Measurements from ENCODE around the gene CENPA. TPM values are rescaled to one million over a fixed set of nuclear protein-coding genes. Genes with fewer than 3 reads are reported as not detected.

The CENPA gene
- total and polyA plus RNA-seq, 2 of the 13 experiments (the other 11 are each of a cell fraction or from before 2014, with no cell fraction given): 28.5 to 38.5 TPM

DNA sequence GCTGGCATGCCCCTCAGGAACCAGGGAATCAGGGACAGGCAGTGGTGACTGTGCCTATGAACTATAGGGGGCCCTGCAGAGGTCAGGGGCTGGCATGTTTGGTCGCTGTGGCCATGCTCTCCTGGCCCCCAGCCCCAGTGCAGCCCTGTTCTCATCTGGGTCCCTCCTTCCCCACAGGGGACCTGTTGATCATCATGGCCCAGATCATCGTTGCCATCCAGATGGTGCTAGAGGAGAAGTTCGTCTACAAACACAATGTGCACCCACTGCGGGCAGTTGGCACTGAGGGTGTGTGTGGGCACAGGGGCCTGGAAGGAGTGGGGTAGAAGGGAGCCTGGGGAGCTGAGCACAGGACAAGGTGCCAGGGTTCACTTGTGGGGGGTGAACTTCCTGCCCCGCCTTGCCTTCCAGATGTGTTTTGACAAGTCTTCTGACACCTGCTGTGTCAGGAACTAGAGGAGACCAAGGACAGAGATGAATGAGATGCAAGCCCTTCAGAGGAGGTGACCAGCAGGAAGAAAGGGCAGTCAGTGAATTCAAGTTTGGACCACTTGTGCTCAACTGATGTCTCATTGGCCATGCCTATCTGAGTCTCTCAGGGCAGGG lies 9.6 kb upstream of the CENPA start:
- intact Hi-C loops (cut with micrococcal nuclease; ENCODE audit: unreplicated experiment) (no loop called here), in situ Hi-C loops (cut with HindIII; ENCODE audit: extremely low pct_ligation_motif_present, low pct_unique_long_range_greater_than_20kb) (no loop called here)
- FAIRE-seq (no peak), DNase-seq (ENCODE audit: low spot score) (no peak), ATAC-seq (no peak)
- Histone ChIP-seq H4K20me1 (ENCODE audit: insufficient read depth, low read length) (peaks cover 3% of the 10 kb centered on the region; the same call in 1 of the 2 replicates), H3K79me2 (ENCODE audit: insufficient read depth, low read length) (peaks cover 2% of the 10 kb centered on the region), H3K9ac (ENCODE audit: insufficient read depth, low read depth, low read length) (no peak overlapping the region), H3K9me3 (ENCODE audit: low read length) (no peaks in the 10 kb centered on the region), H3K36me3 (replicated peaks in 1 of 2; ENCODE audit: control insufficient read depth in 1 of 2, insufficient read depth in 2 of 2, low read length in 2 of 2) (peaks cover 21 to 53% of the 10 kb centered on the region in 2 experiments), H2AFZ (ENCODE audit: low read length) (no peak overlapping the region), H3K27me3 (ENCODE audit: control insufficient read depth in 1 of 2, insufficient read depth in 2 of 2, low read length in 2 of 2) (no peaks in the 10 kb centered on the region), H3K4me2 (ENCODE audit: low read depth, low read length) (no peak overlapping the region), H3K4me3 (replicated peaks in 1 of 3; ENCODE audit: insufficient read depth in 1 of 3, low read depth in 2 of 3, low read length in 3 of 3) (no peak overlapping the region), H3K27ac (ENCODE audit: extremely low read length, insufficient read depth, low read length) (no peak overlapping the region), H3K4me1 (ENCODE audit: insufficient read depth, low read length) (peaks cover 17% of the 10 kb centered on the region)
- WGBS (ENCODE audit: low lambda C conversion rate): 98% methylated on average over 5 of the region's 5 CpGs
- no TSS peak for BruUV-seq (replicated peaks)
- POLR2A ChIA-PET: interaction anchor here (1.5 kb wide), 1 partner anchor 10 kb away, joined by 6 read pairs; the partner anchor contains the start of gene CENPA
- TF ChIP-seq TARDBP (CRISPR knock-in tag; IDR thresholded peaks at IDR 0.05) (no peak), JARID2 (CRISPR knock-in tag; IDR thresholded peaks at IDR 0.05; ENCODE audit: insufficient replicate concordance) (no peak)
- CTCF ChIA-PET (ENCODE audit: low intra/inter-chr PET ratio, low total read pairs): no interaction called here

DNA sequence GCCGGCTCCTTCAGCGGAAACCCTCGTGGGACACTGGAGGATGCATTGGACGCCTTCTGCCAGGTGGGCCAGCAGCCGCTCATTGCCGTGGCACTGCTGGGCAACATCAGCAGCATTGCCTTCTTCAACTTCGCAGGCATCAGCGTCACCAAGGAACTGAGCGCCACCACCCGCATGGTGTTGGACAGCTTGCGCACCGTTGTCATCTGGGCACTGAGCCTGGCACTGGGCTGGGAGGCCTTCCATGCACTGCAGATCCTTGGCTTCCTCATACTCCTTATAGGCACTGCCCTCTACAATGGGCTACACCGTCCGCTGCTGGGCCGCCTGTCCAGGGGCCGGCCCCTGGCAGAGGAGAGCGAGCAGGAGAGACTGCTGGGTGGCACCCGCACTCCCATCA lies 7.8 kb upstream of the CENPA start:
- H3K27me3 ChIP-seq (ENCODE audit: control insufficient read depth in 1 of 2, insufficient read depth in 2 of 2, low read length in 2 of 2): no peaks in the 10 kb centered on the region
- WGBS (ENCODE audit: low lambda C conversion rate): 99% methylated on average over 18 of the region's 18 CpGs
- H3K4me2 ChIP-seq (ENCODE audit: low read depth, low read length): no peak overlapping the region
- no peaks in the 10 kb centered on the region for H3K9me3 ChIP-seq (ENCODE audit: low read length)
- ChIA-PET POLR2A (no interaction called here), CTCF (ENCODE audit: low intra/inter-chr PET ratio, low total read pairs) (no interaction called here)
- in situ Hi-C loops (cut with HindIII; ENCODE audit: extremely low pct_ligation_motif_present, low pct_unique_long_range_greater_than_20kb) (no loop called here), intact Hi-C loops (cut with micrococcal nuclease; ENCODE audit: unreplicated experiment) (no loop called here)
- peaks cover 21 to 53% of the 10 kb centered on the region in 2 experiments for H3K36me3 ChIP-seq (replicated peaks in 1 of 2; ENCODE audit: control insufficient read depth in 1 of 2, insufficient read depth in 2 of 2, low read length in 2 of 2)
- H4K20me1 ChIP-seq (ENCODE audit: insufficient read depth, low read length): no peaks in the 10 kb centered on the region
- TF ChIP-seq AGO2 (optimal IDR thresholded peaks at IDR 0.05; ENCODE audit: low read depth, low read length): peak; percentile 44
- TF ChIP-seq BCLAF1 (IDR thresholded peaks at IDR 0.05): no peak
- FAIRE-seq (no peak), DNase-seq (ENCODE audit: low spot score) (no peak), ATAC-seq (no peak)
- H3K4me1 ChIP-seq (ENCODE audit: insufficient read depth, low read length): peaks cover 1% of the 10 kb centered on the region
- H3K9ac ChIP-seq (ENCODE audit: insufficient read depth, low read depth, low read length): no peak overlapping the region
- no peaks in the 10 kb centered on the region for H3K79me2 ChIP-seq (ENCODE audit: insufficient read depth, low read length)
- no peak overlapping the region for H3K4me3 ChIP-seq (replicated peaks in 1 of 3; ENCODE audit: insufficient read depth in 1 of 3, low read depth in 2 of 3, low read length in 3 of 3)
- no TSS peak for BruUV-seq (replicated peaks)
- no peak overlapping the region for H2AFZ ChIP-seq (ENCODE audit: low read length)
- no peak overlapping the region for H3K27ac ChIP-seq (ENCODE audit: extremely low read length, insufficient read depth, low read length)

Data from HepG2 (cell line).